ENCODE results near the gene B4GALNT1.
A peak's percentile ranks its signal among the peaks of the same experiment; 100 is the strongest.

Gene B4GALNT1

GRCh38 chr12:57584050-57584449, 49.0 kb downstream of the B4GALNT1 start:
- no peak for DNase-seq

DNA sequence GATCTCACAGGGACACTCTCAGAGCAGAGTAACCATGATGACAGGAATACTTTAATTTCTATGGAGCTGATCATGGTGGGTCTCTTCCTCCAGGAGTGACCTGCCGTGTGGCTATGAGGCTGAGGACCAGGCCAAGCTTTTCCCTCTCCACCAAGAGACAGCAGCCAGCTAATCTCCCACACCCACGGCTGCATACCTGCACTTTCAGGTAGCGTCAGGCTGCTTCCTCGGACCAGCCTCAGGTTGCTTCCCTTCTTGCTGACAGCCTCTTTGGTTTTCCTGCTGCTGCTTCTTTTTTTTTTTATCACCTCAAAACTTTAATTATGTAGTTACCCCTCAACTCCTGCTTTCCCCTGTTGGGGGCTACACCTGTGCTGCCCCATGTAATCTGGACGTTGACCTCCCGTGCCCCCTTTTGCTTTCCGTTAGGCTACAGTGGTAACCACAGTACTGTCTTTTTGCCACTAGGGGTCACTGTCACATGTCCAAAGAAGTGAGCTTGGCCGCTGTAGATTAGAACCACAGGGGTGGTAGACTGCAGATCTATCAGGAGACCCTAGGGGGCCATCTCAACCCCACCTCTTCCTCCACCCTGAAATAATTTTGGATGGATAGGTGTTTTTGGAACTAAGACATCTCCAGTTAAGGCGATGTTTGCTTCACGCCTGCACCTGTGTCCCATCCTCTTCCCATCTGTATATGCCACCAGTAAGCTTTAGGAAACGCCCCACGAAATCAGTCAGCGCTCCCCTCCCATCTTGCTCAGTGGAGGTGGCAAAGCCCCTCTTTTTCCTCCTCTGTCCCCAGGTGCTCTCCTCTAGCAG, 49.8 kb downstream of the B4GALNT1 start:
- peak; percentile 30 to 89 for DNase-seq

GRCh38 chr12:57582440-57582839, 50.6 kb downstream of the B4GALNT1 start:
- DNase-seq: no peak

GRCh38 chr12:57581802-57582201, 51.2 kb downstream of the B4GALNT1 start:
- no peak for DNase-seq

GRCh38 chr12:57580466-57580795, 52.6 kb downstream of the B4GALNT1 start:
- DNase-seq: no peak

- DNase-seq: no peak
Observed at GRCh38 chr12:57579677-57580465, 53.1 kb downstream of the B4GALNT1 start.

DNA sequence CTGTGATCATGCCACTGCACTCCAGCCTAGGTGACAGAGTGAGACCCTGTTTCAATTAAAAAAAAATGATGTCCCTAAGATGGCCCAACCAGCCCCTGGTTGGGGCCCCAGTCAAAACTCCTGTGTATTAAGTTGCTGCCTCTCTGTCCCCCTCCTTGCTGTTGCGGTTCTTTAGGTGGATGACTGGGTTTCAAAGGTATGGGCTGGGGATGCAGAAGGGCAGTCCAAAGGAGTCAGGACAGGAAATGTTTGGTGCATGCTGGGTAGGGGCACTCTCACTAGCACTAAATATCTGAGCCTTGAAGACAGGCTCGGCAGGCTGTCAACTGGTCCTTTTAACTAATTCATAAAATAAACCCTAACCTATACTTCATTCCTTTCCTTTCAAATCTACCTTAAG, 54.0 kb downstream of the B4GALNT1 start:
- DNase-seq: no peak

GRCh38 chr12:57577981-57578758, 54.8 kb downstream of the B4GALNT1 start:
- DNase-seq: no peak

DNA sequence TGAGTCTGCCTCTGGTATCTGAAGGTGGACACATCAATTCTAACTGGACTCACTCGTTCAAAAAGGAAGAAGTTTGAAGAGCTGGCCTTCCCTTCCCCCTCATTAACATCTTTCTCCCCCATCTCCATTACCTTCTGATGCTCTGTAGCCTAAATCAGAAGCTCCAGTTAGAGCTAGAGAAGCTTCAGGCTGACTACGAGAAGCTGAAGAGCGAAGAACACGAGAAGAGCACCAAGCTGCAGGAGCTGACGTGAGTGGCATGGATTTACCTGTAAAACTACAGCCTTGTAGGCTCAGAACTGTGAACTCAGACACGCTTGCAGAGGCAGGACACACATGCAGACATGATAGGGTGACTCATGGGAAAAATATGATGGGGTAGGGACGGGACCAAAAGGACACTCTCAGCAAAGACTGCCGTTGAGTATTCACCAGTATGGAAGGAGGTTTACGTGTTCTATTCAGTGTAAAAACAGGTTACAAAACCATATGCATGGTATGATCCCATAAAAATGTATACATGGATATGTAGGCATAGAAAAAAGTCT, 56.3 kb downstream of the B4GALNT1 start:
- DNase-seq: no peak
